ENCODE results near the gene PSMA6.
"Not testable (repeated sequence)": the region's sequence is repeated elsewhere in the genome, so short reads cannot be mapped to it uniquely, and the experiment has no call there.

Gene PSMA6

GRCh38 chr14:35326375-35326774, 34.2 kb downstream of the PSMA6 start:
- no peak for DNase-seq

DNA sequence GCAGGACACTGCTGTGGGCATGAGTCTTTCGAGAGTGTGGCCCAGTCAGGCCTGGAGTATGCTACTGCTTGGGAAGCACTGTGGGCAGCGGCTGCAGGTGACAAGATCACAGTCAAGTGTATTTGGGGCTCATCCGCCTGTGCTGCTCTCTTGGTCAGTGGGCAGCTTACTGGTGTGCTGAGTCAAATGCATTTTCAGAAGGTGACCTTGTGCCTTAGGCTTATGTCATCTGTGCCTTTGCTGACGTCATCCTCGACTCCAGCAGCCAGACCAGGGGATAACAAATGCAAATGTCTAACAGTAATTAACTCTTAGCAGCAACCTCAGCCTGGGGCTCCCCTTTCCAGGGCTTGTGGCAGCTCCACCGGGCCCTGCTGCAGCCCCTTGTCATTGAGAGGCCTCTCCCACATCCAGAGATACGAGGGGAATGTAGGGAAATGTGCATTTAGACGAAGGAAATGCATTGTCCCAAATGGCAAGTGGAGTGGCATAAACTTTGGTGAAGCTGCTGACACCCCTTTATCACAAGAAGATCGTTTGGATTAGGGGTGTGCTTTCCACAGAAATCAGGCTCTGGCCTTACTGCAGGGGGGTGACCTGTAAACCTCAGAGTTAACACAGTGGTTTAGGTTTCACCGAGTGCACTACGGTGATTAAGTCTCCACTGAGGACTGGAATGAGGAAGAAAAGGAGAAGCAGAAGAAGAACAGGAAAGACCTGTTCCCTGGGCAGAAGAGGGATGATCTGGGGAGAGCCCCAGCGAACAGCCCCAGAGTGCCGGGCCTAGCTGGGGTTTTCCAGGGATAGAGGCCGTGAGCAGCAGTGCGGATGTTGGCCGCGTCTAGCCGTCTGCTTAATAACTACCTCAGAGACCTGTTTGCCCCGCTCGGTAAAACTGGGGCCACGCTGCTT, 39.7 kb downstream of the PSMA6 start:
- no peak for DNase-seq

DNA sequence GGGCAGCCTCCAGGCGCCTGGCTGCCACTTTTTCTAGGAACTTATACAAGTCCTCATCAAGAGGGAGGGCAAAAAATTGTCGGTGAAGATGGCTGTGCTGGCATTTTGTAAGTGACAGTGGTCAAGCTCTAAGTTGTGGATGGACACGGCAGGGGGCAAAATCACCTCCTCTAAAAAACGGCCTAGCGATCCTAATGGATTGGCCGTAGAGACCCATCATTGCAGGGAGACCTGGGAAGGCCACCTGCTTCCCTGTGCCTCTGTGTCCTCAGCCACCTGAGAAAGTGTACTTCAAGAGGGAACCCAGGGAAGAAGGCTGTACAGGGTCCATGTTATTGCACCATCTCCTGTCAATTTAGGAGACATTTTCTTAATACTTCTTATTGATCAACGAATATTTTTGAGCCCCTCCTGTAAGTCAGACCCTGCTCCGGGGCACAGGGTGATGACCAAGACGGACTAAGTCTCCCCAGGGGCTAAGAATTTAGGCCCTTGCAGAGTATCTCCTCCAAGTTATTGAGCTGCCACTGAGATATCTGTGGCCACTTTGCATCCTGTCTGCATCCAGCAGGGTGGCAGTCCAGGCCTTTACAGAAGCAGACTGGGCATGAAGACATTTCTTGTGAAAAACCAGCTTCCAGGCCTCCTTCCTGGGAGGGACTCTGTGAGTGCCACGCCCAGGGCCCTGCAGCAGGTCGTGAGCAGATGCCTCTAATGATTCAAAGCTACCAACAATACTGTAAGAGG, 40.5 kb downstream of the PSMA6 start:
- no peak for DNase-seq

DNA sequence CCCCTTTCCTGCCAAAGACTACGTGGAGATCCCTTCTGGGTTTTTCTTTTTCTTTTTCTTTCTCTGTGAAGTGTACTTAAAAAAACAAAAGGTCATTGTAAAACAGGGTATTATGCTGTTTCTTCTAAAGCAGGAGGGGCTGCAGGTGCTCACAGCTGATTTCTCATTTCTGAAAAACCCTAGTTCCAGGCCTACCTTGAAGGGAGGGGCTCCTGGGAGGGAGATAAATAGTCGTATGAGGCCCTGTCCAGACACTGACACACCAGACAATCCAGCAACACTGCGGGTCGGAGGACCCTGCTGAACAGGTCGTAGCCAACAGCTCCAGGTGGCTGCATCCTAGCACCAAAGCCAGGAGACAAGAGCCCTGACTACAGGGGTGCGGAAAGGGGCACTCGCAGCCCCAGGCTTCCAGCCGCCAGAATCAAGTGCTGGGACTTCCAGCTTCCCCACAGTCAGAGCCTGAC, 41.1 kb downstream of the PSMA6 start:
- DNase-seq = no peak

DNA sequence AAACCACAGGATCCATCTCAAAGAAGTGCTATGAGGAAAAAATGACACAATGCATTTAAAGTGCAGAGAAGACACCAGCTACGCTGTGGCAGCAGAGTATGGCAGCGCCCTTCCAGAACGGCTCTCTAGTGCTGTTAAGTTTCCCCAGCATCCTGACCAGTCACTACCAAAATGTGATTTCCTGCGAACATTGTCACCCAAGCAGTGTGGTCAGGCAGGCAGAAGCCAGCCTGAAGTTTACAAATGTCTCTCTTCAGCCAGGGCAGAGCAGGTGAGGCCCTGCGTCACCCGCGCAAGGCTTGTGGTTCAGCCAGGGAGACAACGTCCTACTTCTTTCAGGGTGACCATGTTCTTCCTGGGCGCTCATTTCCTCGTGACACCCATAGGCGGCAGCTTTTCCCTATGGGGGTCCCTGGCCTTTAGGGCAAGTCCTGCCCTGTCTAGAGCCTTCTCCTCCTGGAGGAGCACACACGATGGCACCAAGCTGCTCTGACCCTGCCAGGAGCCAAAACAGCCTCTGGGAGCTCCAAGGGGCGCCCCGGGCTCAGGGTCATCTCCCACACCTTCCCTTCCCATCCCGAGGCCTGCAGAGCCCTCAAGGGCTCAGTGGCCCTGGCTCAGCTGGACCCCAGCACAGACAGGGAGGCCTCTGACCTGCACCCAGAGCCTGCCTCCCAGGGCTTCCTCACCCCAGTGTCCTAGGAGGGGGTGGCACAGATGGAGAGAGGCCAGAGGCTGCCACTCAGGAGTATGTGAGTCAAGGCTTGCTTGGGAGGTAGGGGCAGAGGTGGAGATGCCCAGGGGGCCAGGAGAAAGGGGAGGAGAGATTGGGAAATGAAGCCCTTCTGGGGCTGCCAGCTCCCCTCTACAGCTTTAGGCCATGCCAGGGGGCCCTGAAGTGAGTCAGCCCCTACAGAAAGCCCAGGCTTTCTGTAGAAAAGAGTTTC, 41.9 kb downstream of the PSMA6 start:
- no peak for DNase-seq

GRCh38 chr14:35335388-35336092, 43.4 kb downstream of the PSMA6 start:
- no peak for DNase-seq

DNA sequence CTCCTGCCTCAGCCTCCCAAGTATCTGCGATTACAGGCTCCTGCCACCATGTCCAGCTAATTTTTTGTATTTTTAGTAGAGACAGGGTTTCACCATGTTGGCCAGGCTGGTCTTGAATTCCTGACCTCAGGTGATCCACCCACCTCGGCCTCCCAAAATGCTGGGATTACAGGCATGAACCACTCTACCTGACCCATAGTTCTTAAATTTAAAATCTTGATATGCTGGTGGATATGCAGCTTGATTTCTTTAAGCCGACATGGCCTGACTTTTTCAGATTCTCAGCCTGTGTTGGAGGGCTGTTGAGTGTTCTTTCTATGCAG, 44.0 kb downstream of the PSMA6 start:
- not testable (repeated sequence) for DNase-seq

- no peak for DNase-seq
Observed at GRCh38 chr14:35336494-35337268, 44.5 kb downstream of the PSMA6 start.

GRCh38 chr14:35337269-35338255, 45.4 kb downstream of the PSMA6 start:
- DNase-seq = no peak

GRCh38 chr14:35338731-35339405, 46.7 kb downstream of the PSMA6 start:
- DNase-seq = no peak

GRCh38 chr14:35339761-35340406, 47.7 kb downstream of the PSMA6 start:
- no peak for DNase-seq

- DNase-seq = no peak
Observed at GRCh38 chr14:35340616-35341453, 48.7 kb downstream of the PSMA6 start.

DNA sequence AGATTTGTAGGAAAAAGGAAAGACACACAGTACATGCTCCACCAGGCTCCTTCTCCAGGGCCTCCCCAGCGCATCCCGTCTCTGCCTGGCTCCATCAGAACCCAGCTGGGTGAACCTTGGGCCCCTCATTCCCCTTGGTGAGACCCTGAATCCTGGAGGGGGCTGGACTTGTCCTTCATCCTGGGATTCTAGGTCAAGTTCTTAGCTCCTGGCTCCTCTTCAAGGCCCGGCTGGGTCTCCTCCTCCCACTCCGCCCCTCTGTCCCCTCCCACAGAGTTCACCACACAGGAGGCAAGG, 49.2 kb downstream of the PSMA6 start:
- DNase-seq = no peak

DNA sequence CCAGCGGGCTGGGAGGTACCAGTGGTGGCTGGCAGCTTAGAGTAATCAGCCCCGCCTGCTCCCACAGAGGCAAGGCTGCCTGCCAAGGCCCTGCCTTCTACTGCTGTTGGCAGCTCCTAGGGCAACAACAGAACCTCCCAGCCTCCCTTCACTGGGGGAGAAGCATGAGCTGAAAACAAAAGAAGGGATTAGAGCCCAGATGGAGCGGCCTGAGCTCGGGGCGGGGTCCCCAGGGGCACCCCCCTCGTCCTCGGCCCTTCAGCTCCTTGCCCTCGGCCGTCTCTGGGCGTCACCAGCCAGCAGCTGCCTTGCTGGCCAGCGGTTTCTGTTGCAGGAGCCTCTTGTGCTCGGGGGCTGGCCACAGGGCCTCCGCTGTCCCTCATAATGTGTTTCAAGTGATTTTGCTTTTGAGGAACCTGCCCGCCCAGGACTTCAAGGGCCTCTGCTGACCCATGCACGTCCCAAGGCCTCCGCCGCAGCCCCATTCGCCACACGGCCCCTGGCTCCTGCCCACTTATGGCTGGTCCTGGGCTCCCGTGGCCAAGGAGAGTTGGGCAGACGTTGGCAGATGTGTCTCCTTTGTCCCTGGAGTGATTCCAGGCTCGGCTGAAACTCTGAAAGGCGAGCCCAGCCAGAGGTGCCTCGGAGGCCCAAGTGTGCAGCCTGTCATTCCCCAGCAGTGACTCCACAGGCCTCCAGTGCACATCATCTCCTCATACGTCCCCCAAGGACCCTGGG, 49.7 kb downstream of the PSMA6 start:
- DNase-seq = peak; percentile 84

- DNase-seq = no peak
Observed at GRCh38 chr14:35342489-35343010, 50.4 kb downstream of the PSMA6 start.

GRCh38 chr14:35343702-35344101, 51.5 kb downstream of the PSMA6 start:
- no peak for DNase-seq

GRCh38 chr14:35344107-35344807, 52.1 kb downstream of the PSMA6 start:
- no peak for DNase-seq

Measured in NCI-H774 (cell line).